IPS-18c (cell line): ENCODE data around the gene RNF144B.

ENCODE experiments used
- H3K4me3 ChIP-seq: 2 replicates; pipeline ENCODE4 v1.7.0; 2013; ENCODE audit warnings: low read depth, mild to moderate bottlenecking, low read length, moderate library complexity; ENCODE audit not compliant: insufficient read depth
- H3K9me3 ChIP-seq: one replicate; pipeline ENCODE4 v1.6.1; 2013; ENCODE audit warnings: mild to moderate bottlenecking, low read length, moderate library complexity; ENCODE audit not compliant: control insufficient read depth, insufficient read depth

Gene RNF144B

GRCh38 chr6:18488004-18488403 is 100.9 kb downstream of the RNF144B start:
- H3K9me3 ChIP-seq, result no peaks in the 10 kb centered on the region

GRCh38 chr6:18488526-18489270 is 101.5 kb downstream of the RNF144B start:
- Histone ChIP-seq H3K9me3 (no peaks in the 10 kb centered on the region), H3K4me3 (no peak overlapping the region)

More at GRCh38 chr6:18488004-18488403, 100.9 kb downstream of the RNF144B start:
- no peak overlapping the region for H3K4me3 ChIP-seq

GRCh38 chr6:18489335-18489734 is 102.2 kb downstream of the RNF144B start:
- no peaks in the 10 kb centered on the region for H3K9me3 ChIP-seq
- no peak overlapping the region for H3K4me3 ChIP-seq

GRCh38 chr6:18491308-18492045 is 104.3 kb downstream of the RNF144B start:
- Histone ChIP-seq H3K4me3 (no peak overlapping the region), H3K9me3 (no peaks in the 10 kb centered on the region)

GRCh38 chr6:18492972-18493371 is 105.8 kb downstream of the RNF144B start:
- Histone ChIP-seq H3K9me3 (no peaks in the 10 kb centered on the region), H3K4me3 (no peak overlapping the region)

GRCh38 chr6:18493382-18493891 is 106.3 kb downstream of the RNF144B start:
- Histone ChIP-seq H3K4me3 (no peak overlapping the region), H3K9me3 (no peaks in the 10 kb centered on the region)

- no peak overlapping the region for H3K4me3 ChIP-seq
- H3K9me3 ChIP-seq, result no peaks in the 10 kb centered on the region
Observed at GRCh38 chr6:18493925-18494324, 106.8 kb downstream of the RNF144B start.

- H3K9me3 ChIP-seq, result no peaks in the 10 kb centered on the region
- H3K4me3 ChIP-seq, result no peak overlapping the region
Observed at GRCh38 chr6:18495236-18495635, 108.1 kb downstream of the RNF144B start.

- H3K9me3 ChIP-seq, result no peaks in the 10 kb centered on the region
- H3K4me3 ChIP-seq, result no peak overlapping the region
Observed at GRCh38 chr6:18496462-18496861, 109.3 kb downstream of the RNF144B start.

GRCh38 chr6:18497006-18497405 is 109.9 kb downstream of the RNF144B start:
- H3K9me3 ChIP-seq, result no peaks in the 10 kb centered on the region
- no peak overlapping the region for H3K4me3 ChIP-seq

GRCh38 chr6:18498408-18498807 is 111.3 kb downstream of the RNF144B start:
- no peak overlapping the region for H3K4me3 ChIP-seq
- H3K9me3 ChIP-seq, result no peaks in the 10 kb centered on the region

- no peaks in the 10 kb centered on the region for H3K9me3 ChIP-seq
- H3K4me3 ChIP-seq, result no peak overlapping the region
Observed at GRCh38 chr6:18500921-18501662, 113.9 kb downstream of the RNF144B start.

- H3K4me3 ChIP-seq, result no peak overlapping the region
- no peaks in the 10 kb centered on the region for H3K9me3 ChIP-seq
Observed at GRCh38 chr6:18501663-18502013, 114.5 kb downstream of the RNF144B start.

GRCh38 chr6:18503206-18503592 is 116.0 kb downstream of the RNF144B start:
- H3K4me3 ChIP-seq, result no peak overlapping the region
- H3K9me3 ChIP-seq, result no peaks in the 10 kb centered on the region

GRCh38 chr6:18503593-18504231 is 116.6 kb downstream of the RNF144B start:
- H3K4me3 ChIP-seq, result no peak overlapping the region
- H3K9me3 ChIP-seq, result no peaks in the 10 kb centered on the region

- Histone ChIP-seq H3K9me3 (no peaks in the 10 kb centered on the region), H3K4me3 (no peak overlapping the region)
Observed at GRCh38 chr6:18504232-18504596, 117.1 kb downstream of the RNF144B start.

GRCh38 chr6:18506382-18507017 is 119.3 kb downstream of the RNF144B start:
- no peaks in the 10 kb centered on the region for H3K9me3 ChIP-seq
- H3K4me3 ChIP-seq, result no peak overlapping the region
